LNCaP clone FGC (cell line): ENCODE measurements around the gene PHLPP1.
"Not testable (repeated sequence)": the region's sequence is repeated elsewhere in the genome, so short reads cannot be mapped to it uniquely, and the experiment has no call there.

Experiments
- DNase-seq: peaks from one replicate; pipeline ENCODE4 v3.0.0-alpha.2; 2011; ENCODE audit warnings: low read depth
- H3K4me3 ChIP-seq: 2 replicates; pipeline ENCODE4 v1.5.1; 2011; ENCODE audit warnings: mild to moderate bottlenecking, low read depth, low read length, control low read depth
- TF ChIP-seq, protein P1 (sequence below): IDR thresholded peaks from 2 replicates; pipeline ENCODE4 v1.5.1; 2012; ENCODE audit warnings: mild to moderate bottlenecking; ENCODE audit not compliant: control insufficient read depth, insufficient read depth; ENCODE audit errors: extremely low read depth

The PHLPP1 gene

DNA sequence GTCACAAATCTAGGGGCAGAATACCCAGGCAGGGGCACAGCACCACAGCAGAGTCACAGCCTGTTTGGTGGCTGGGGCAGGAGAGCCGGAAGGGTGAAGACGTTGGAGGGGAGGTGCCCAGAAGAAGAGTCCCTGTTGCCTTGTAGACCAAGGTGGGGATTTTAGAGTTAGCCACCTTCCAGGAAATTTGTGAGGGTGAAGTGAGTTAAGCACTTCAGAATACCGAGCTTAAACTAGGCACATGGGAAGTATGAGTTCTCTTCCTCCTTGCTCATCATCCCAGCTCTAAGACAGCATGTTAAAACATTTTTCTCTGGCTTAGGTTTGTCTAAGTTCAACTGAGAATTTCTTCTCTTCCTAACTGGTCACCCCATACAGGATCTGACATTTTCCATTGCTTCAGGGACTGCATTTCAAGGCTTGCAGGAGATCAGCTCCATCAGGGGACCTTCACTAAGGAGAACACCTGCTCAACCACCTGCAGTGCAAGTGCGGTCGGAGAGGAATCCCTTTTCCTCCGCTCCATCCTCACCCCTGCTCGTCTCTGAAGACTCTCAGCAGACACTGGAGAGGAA is 26.5 kb upstream of the PHLPP1 start:
- no peak for DNase-seq
- TF ChIP-seq, protein P1, sequence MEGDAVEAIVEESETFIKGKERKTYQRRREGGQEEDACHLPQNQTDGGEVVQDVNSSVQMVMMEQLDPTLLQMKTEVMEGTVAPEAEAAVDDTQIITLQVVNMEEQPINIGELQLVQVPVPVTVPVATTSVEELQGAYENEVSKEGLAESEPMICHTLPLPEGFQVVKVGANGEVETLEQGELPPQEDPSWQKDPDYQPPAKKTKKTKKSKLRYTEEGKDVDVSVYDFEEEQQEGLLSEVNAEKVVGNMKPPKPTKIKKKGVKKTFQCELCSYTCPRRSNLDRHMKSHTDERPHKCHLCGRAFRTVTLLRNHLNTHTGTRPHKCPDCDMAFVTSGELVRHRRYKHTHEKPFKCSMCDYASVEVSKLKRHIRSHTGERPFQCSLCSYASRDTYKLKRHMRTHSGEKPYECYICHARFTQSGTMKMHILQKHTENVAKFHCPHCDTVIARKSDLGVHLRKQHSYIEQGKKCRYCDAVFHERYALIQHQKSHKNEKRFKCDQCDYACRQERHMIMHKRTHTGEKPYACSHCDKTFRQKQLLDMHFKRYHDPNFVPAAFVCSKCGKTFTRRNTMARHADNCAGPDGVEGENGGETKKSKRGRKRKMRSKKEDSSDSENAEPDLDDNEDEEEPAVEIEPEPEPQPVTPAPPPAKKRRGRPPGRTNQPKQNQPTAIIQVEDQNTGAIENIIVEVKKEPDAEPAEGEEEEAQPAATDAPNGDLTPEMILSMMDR = no peak
- H3K4me3 ChIP-seq = no peak overlapping the region

DNA sequence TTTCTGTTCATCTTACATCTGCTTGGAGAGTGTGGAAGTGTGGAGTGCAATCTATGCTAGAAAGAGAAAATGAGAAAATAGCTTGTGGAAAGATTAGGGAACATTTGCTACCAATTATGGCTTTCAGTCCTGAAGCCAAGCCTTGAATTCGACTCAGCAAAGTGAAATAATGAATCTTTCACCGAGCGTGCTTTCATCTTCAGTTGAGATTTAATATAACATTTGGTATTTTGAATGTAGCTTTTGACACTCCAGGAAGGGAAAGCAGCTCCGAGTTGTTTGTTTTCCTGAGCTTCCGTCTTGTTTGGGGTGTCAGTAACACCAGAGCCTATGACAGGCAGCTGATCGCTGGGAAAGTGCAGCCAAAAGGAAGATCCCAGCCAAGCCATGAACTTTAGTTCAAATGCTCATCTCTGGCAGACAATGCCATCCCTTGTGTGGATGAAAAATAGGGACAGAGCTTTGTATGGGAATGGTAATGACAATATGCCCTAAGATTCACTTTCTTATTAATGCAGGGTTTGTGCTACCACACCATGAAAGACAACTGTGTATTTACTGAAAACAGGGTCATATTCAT is 25.0 kb upstream of the PHLPP1 start:
- no peak overlapping the region for H3K4me3 ChIP-seq
- DNase-seq = no peak
- TF ChIP-seq, protein P1 = no peak

DNA sequence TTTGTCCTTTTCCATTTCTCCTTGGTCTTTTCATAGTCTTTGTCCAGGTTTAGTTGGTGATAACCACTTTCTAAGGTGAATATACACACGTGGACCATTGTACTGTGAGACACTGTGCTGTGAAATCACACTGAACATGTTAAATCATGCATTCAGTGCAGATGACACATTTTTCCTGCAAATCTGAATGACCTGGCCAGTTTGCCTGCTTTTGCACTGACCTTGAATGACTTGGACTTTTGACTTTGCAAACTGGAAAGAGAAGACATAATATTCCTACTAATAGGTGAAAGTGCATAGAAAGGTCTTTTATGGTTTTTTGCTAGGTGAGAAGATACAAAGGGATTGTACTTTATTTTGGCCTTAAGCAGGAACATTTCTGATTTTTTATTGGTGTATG is 21.7 kb upstream of the PHLPP1 start:
- no peak for DNase-seq
- TF ChIP-seq, protein P1 = no peak

DNA sequence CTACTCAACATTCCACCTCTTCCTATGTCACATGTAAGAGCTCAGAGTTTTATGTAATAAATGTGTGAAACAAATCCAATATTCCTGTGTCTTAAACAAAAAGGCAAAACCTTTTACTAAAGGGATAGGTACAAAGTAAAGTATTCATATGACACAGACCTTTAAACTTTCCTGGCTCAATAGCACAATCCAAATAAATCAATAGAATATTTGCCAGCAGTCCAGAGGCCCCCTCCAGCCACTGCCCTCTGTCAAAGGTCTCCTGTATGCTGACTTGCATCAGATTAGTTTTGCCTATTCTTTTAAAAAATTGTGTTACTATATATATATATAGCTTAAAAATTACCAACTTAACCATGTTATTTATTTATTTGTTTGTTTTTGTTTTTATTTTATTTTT is 17.7 kb upstream of the PHLPP1 start:
- TF ChIP-seq, protein P1 = no peak
- DNase-seq = no peak
- no peak overlapping the region for H3K4me3 ChIP-seq

More for the DNA sequence above, 21.7 kb upstream of the PHLPP1 start:
- H3K4me3 ChIP-seq = no peak overlapping the region

DNA sequence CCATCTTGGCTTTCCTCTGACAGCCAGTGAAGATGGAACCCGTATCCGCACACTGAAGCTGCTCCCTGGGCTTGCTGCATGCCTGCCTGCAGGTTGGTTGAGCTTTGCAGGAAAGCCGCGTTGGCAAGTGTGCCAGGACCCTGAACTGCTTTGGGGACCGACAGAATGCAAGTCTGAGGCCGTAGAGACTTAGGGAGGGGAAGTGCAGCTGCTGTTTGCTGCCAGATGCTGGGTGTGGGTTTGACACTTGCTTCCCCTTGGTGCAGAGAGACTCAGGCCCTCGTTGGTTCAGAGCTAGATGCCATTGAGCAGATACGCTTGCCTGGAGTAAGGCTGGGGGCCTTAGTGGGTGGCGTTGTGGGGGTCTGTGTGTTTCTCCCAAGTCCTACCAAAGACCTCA is 13.1 kb upstream of the PHLPP1 start:
- TF ChIP-seq, protein P1 = no peak

DNA sequence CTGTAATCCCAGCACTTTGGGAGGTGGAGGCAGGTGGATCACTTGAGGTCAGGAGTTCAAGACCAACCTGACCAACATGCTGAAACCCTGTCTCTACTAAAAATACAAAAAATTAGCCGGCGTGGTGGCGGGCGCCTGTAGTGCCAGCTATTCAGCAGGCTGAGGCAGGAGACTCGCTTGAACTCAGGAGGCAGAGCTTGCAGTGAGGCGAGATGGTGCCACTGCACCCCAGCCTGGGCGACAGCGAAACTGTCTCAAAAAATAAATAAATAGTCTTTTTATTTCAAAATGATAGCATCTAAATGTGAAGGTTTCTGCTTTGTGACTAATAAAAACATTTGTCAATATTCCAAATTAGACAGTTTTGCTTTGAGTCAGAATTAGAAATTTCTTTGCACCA is 8.5 kb upstream of the PHLPP1 start:
- not testable (repeated sequence) for DNase-seq, H3K4me3 ChIP-seq

More for the DNA sequence above, 13.1 kb upstream of the PHLPP1 start:
- no peak for DNase-seq
- no peak overlapping the region for H3K4me3 ChIP-seq

DNA sequence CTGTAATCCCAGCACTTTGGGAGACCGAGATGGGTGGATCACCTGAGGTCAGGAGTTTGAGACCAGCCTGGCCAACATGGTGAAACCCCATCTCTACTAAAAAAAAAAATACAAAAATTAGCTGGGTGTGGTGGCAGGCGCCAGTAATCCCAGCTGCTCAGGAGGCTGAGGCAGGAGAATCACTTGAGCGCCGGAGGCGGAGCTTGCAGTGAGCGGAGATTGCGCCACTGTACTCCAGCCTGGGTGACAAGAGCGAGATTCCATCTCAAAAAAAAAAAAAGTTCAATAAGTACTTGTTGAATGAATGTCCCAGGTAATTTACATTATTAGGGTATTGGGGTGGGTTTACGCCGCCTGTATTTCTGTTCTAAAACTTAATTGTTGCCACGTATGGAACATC is 5.4 kb upstream of the PHLPP1 start:
- not testable (repeated sequence) for H3K4me3 ChIP-seq, DNase-seq

DNA sequence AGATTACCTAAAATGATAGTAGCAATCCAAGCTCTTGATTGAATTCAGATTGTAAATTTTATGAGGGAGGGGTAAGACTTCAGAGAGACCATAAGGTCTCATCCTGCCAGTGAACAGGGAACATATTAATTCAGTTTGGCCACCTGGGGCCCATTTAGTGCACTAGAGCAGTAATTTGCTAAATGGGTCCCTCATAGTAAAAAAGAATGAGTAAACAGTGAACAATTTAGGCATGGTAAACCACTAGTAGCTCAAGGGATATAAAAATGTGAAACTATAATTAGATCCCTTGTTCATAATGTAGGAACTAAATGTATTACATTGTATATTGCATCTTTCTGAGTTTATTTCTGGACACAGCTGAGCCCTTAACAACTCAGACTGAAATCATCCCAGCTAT is 4.9 kb upstream of the PHLPP1 start:
- H3K4me3 ChIP-seq = no peak overlapping the region
- no peak for DNase-seq
- TF ChIP-seq, protein P1 = no peak
